ENCODE results near the gene SMOC1. TPM values are rescaled to one million over a fixed set of nuclear protein-coding genes. Genes with fewer than 3 reads are reported as not detected.

Gene SMOC1
- polyA plus RNA-seq, 12 donors, result 2.5 to 10.6 (median 5.1) TPM; not detected in 2

DNA sequence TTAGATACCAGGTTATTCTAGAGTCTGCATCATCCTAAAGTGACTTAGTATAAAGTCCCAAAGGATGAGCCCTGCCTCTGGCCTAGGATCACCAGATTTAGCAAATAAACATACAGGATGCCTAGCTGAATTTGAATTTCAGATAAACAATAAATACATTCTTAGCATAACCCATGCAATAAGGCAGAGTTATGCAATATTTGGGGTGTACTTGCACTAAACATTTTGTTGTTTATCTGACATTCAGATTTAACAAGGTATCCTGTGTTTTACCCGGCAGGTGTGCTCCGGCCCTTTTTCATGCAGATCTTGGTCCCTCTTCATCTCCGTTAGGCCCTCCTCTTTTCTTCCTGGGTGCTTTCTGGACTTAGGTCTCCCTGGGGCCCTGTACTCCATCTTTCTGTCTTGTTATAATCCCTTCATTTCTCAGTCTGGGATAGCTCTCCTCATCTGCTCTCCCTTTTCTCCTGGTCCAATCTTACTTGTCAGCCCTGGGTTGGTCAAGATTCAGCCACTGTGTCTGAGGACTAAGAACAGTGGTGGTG lies 18.1 kb upstream of the SMOC1 start:
- no peak for DNase-seq

DNA sequence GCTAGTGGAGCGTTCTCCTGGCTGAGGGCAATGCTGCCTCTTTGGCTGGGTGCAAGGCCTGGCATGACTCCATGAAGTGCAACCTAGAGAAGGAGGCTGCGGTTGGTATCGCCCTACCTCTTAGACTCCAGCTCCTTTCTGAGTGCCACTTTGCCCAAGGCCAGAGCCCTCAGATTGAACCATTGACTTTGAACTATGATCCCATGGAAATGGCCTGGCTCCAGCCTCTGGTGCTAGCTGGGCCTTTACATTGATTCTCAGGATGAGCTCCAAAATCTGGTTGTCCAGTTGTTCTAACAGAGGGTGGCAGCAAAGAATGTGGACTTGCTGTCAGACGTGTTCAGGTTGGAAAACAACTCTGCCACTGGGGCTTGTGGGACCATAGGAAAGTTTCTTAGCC lies 16.1 kb upstream of the SMOC1 start:
- no peak for DNase-seq

DNA sequence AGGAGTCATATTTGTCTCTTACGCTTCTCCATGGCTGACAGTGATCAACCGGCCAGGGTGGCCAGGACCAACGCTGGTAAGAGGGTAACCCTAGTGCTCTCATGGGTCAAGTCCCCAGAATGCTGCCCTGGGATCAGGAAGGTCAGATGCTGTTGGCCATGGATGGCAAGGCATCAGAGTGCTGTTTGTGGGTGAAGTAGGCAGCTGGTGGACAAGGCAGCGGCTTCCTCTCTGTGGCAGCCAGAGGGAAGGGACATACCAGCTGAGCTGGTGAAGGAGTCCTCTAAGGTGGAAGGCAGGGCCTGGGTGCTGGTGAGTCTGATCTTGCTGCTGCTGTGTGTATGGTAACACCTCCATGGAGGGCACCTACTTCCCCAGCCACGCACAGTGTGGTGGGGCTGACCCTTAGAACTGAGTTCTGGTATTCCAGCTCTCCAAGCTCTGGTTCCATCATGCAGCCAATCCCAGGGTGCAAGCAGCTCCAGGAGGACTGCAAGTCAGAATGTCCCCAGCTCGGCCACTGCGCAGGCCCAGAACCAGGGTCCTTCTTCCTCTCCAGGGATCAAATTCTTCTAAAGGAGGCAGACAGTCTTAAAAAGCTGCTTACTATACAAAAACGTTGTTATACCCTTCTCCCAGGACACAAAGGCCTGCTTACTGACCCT lies 13.4 kb upstream of the SMOC1 start:
- DNase-seq, result no peak

DNA sequence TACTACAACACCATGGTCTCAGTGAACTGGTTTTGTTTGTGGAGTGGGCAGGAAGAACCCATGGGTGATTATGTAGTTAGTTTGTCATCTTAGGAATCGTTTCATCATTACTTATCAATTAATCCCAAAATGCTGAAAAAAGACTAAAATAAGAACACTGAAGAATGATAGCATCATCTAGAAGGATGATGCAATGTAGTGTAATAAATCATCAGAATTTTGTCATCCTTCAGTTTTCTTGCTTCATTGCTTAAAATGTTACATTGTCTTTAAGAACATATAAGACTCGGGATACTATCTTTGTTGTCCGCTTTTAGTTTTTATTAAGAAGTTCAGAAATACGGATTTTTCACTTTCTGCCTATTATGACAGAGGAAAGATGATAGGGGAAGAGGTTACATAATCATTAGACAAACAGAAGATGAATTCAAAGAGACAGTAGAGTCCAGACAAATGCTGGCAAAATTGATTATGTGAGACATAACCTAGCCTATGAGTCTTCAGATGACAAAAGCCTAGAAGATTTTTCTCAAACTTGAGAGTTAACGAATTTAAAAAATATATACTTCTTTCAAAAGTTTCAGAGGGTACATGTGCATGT lies 10.8 kb upstream of the SMOC1 start:
- no peak for DNase-seq

DNA sequence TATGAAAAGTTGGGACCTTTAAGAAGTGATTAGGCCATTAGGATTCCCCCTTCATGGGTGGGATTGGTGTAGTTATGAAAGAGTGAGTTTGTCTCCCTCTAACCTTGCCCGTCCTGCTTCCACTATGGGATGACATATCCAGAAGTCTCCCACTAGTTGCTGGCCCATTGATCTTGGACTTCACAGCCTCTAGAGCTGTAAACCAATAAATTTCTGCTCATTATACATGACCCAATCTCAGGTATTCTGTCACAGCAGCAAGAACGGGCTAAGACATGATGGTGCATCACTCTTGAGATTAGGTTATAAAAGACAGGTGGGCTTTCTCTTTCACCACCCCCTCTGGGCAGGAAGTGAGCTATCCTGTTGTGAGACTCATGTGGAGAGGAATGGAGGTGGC lies 8.6 kb upstream of the SMOC1 start:
- DNase-seq, result no peak

DNA sequence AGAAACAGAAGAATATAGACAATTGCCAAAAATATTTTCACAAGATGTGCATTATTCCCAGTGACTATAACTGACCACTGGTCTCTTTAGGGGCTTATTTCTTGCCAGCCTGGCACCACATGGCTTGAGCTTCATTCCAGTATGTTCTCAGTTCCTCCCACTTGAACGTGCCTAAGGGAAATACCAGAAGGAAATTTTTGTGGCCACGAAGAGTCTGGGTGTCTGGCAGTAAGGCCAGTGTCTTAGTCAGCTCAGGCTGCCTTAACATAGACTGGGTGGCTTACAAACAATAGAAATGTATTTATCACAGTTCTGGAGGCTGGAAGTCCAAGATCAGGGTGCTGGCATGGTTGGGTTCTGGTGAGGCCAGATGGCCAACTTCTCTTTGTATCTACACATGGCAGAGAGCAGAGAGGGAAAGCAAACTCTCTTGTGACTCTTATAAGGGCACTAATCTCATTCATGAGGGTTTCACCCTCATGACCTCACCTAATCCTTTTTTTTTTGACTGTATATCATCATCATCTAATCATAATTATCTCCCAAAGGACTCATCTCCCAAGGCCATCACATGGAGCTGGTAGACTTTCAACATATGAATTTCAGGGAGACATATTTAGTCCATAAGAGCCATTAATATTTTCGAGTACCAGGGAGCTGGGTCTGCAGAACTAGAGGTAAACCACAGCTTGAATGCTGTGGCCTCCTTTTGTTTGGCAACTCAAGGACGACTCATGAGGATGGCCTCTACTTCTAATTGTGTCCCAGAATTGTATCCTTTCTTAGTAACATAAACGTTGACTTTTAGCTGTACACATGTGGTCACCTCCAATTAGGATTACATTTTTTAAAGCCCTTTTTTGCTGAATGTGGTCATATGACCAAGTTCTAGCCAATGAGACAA lies 5.1 kb upstream of the SMOC1 start:
- DNase-seq, result no peak

DNA sequence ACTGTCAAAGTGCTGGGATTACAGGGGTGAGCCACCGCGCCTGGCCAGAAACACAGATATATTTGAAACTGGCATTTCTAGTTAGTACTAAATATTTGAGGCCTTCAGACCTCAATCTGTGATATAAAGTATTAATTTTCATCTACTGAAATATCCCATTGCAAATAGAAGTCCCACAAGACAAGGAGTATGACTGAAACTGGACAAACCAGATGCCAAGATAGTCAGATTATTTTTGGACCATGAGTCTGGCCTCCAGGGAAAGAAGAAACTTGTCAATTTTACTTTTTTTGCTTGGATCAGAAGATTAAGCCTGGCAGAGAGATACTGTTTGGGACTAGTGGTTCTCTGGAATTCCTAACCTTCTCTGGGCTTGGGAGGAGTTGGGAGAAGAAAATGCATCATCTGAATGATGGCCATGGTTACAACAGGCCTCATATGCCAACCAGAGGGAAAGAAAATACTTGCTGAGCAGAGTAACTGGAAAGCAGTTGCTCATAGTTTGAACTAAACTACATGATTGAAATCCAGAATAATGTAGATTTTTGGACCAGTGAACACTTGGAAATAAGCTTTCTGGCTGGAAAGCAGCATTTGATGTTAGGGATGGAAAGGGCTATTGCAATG lies 2.9 kb upstream of the SMOC1 start:
- no peak for DNase-seq

DNA sequence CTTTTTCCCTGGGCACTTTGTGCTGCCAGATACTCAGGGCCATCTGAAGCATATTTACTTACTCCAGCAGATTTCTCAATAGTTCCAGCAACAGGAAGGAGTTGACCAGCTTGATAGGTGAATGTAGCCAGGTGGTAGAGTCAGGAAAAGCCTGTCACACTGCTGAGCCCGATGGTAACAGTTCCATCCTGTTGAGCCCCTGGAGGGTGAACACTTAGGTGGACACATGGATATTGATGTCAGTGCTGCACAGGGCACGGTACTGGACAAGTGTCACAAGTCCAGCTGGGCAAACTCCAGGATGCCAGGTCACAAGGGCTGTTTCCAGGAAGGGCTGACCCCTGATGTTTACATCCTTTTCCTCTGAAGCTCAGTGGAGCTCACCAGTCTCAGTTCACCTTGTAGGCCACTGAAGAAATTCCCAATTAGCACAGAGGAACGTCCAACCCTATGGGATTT lies 2.3 kb upstream of the SMOC1 start:
- no peak for DNase-seq

DNA sequence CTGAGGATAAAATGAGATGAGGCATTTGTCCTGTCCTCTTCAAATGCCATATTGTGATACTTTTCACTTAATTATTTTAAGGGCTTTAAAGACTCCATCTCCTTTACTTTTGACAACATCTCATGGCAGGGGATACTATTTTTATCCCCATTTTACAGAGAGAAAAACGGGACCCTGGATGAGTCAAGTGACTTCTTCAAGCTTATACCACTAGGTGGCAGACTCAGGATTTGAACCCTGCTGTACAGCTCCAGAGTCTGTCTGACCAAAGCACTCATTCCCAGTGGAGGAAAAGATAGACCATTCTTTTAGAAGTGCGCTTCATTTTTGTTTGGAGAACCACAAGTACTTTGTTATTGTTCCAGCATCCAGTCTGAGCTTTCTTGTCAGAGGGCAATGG lies 1.7 kb upstream of the SMOC1 start:
- DNase-seq, result no peak

DNA sequence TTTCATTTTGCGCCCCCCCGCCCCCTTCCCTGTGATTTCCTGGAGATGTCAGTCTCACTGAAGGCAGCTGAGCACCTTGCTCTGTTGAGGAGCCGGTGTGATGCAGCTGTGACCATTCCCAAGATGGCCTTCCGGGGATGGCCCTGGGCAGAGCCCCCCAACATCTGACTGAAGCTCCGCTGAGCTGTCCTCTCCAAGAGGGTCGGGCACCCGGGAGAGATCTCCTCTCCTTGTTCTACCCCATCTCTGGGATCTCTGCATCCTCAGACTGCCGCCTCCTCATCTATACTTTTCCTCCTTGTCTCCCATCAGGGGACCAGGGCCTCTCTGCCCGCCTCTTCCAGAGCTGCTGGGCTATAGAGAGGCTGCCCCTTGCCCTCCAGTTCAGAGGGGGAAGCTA lies 965 bp upstream of the SMOC1 start:
- no peak for DNase-seq

DNA sequence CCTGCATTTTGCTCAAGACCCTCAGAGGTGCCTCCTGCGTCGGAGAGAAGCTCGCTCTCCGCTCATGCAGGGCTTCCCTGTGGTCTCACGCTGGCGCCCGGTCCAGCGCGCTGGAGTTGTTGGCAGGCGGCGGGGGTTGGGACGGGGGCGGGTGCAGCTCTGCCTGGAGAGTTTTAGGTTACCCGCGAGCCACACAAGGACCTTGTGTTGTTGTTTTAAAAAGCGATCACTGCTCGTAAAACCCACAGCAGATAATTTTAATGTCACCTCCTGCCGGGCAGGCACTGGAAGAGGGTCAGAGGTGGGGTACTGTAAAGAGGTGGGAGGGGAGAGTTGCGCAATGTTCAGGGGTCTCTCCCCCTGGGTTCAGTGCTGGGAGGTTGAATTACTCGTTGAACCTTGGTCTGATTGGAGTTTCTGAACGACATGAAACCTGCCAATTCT lies 850 bp downstream of the SMOC1 start:
- DNase-seq, result no peak

DNA sequence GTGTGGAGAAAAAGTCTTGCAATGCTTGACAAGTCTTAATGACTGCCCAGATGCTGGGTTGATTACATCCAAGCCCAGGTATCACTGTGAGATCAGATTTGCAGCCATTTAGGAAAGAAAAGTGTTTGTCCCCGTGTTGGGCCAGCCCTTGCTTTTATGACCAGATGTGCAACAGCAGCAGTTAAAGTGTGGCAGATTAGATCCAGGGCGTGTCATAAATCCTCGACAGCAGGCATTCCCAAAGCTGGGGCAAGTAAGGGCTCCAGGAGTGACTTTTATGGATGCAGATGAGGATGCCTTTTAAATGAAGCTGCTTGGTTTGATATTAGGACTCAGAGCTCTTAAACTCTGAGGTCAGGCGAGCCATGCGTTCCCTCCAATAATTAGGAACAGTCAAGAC lies 1.7 kb downstream of the SMOC1 start:
- DNase-seq, result no peak

DNA sequence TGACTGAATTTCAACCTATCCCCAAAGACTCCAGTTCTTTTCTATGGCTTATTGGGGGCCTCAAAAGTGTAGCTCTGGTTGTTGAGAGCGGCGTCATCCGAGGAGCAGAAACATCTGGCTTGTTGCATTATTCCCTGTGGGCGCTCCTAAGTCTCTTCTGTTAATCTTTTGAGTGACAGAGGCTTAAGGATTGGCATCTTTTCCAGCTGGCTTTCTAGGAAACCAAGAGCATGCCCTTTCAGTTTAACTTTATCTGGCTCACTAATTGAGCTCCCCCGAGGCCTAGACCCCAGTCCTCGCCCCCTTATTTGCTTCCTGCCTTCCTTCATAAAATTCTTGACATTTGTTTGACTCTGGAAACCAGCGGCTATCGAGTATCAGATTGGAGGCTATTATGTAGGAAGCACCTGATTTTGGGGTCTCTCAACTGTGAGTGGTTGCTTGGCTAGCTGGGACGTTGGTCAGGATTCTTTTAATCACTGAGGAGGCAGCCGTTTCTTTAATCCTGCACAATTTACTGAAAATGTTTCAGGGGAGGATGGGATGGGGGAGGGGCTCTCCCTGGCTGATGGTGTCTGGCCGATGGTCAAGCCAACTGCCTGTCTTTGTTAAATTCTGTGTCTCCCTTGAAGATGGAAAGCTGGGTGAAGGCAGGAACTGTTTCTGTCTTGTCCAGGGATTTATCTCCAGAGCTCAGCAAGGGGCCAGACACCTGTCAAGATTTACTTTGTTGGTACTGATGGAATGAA lies 3.1 kb downstream of the SMOC1 start:
- DNase-seq, result no peak

DNA sequence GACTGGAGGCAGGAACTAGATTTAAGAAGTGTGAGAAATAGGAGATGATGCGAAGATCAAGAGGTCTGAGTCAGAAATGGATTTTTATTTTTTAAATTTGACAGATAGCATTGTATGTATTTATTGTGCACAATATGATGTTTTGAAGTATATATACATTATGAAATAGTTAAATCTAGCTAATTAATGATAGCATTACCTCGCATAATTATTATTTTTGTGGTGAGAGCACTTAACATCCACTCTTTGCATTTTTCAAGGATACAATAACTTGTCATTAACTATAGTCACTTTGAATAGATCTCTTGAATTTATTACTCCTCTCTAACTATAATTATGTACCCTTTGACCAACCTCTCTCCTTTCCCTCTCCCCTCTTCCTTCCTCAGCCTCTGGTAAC lies 3.7 kb downstream of the SMOC1 start:
- no peak for DNase-seq

DNA sequence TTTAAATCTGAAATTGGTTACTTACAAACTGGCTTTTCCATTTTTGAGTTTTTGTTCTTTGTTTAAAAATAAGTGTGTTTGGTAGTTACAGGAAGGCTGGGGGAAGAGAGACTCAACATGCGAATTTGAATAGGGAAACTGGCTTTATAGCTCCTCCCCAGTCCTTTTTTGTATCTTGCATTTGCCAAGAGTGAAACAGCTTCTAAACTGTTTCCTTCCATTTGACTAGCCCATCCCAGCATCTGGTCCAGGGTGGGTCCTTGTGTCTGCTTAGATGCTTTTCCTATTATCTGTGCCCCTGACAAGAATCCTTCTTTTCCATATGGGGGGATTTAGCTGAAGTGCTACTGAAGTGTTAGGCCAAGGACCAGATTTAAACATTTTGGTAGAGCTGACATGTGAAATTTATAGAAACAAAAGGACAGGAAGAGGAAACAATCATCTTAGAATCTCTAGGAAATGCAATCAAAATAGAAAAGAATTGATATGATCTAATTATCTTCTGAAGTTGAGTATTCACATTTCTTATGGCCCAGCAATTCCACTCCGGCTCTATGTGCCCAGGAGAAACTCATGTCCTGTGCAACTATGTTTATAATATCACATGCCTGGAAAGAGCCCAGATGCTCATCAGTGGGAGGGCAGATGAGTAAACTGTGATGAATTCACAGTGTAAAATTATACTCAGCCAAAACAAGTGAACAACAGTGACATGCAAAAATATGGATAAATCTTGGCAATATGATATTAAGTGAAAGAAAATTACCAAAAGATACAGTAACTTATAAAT lies 7.4 kb downstream of the SMOC1 start:
- DNase-seq, result no peak

DNA sequence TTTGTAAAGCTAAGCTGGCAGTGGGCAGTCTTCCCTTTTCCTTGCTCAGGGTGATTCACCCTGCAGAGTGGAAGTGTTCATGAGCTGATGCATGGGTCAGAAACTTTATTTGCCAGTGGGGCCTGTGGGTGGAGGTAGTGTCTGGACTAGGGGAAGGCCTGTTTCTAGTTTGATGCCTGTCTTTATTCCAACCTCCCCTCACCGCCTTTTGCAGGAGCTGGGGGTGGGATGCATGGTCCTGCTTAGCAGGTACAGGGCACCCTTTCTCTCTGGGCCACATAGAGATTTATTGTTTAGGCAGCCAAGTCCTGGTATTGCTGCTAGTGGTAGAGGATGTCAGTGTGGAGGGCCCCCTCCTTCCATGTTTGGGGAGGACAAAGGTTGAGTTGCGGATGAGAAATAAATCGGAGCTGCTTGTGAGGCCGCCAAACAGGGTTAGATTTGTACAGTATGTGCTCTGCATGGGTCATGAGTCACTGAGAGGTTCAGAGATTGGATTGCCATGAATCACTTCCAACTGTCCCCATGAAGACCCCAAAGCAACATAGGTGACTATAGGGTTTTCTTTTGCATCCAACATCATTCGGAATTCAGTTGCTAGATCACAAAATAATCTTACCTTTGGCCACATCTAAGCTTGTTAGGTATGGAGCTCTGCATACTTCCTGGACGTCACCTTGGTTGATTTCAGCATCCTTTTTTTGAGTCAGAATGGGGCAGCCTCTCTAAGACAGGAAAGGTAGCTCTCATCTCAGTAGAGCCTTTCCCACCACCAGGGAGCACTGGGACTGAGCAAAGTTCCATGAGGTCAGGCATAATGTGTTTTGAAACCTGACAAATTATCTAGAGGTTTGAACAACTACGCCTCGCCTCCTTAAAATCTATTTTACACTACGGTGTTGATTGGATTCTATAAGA lies 8.8 kb downstream of the SMOC1 start:
- DNase-seq, result no peak

DNA sequence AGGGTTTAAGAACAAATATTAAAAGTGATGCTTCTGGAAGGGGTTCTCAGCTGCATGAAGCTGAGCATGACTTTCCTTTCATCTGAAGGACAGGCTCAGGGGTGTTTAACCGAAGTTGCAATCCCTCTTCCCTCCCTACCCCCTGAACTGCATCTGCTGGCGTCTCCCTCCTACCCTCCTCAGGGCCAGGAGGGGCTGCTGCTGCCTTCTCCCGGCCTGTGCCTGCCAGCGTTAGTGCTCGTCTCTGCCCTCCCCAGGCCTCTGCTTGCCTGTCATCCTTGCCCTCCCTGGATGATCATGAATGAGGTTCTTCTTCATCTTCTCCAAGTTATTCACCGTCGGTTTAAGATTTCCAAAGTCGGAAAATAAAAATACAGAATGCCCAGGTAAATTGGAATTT lies 12.2 kb downstream of the SMOC1 start:
- DNase-seq, result no peak

DNA sequence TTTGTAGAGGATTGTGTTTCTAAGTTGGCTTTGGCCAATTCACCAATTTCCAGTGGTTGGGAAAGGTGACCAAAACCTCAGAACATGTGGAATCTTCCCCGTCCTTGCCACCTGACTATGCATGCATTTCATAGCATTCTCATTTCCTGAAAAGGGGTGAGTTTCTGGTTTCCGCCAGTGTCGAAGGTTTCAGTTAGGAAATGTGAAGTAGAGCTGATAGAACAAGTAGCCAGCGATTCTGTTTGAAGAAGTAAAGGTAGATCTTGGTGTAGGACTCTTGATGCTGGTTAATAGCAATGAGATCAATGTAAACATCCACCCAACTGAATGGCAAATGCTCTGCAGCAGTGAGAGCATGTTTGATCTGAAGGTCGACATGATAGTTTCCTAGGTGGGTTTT lies 15.9 kb downstream of the SMOC1 start:
- no peak for DNase-seq

DNA sequence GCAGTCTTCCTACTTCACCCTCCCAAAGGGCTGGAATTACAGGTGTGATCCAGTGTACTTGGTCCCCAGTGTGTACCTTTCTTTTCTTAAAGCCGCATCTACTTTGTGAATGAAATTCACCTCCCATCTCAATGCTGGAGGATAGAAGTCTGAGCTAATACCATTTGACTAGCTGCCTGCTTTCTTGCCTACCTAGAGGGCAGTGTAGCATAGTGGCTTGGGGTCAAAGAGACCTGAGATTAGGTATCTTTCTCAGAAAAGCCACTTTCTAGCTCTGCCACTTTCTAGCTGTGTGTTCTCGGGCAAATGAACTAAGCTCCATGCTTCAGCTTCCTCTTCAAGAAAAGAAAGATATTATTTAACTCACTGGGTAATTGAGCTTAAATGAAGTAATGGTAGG lies 16.9 kb downstream of the SMOC1 start:
- no peak for DNase-seq
